ENCODE measurements around the gene ASIC3.

DNA sequence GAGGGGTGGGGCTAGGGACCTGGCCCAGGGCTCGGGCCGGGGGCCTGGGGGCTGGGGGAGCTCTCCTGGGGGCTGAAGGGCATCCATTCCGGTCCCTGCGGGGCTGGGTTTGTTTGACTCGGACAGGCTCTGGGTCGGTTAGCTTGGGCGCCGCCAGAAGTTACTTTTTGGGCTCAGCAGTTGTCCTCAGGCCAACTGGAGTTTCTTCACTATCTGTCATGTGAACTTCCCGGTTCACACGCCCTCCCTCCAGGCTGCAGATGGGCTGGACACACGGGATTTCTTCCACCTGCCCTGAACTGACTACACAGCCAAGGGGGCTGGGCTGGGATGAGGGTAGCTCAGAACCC, 14.9 kb downstream of the ASIC3 start:
- TF ChIP-seq POLR2A (IDR thresholded peaks at IDR 0.05) (no peak), POLR2AphosphoS5 (IDR thresholded peaks at IDR 0.05) (no peak)

Measured in prostate gland (tissue), 1 donor.